ENCODE measurements around the gene MESP1.

The MESP1 gene

GRCh38 chr15:89758283-89758682 lies 7.2 kb upstream of the MESP1 start:
- Histone ChIP-seq H3K36me3 (ENCODE audit: control insufficient read depth, low read length) (no peaks in the 10 kb centered on the region), H3K9me3 (ENCODE audit: control insufficient read depth, insufficient read depth, low read length) (no peaks in the 10 kb centered on the region), H3K9me2 (replicated peaks; ENCODE audit: control insufficient read depth, low read length) (no peaks in the 10 kb centered on the region), H3K4me2 (ENCODE audit: low read length) (no peak overlapping the region), H3K4me3 (ENCODE audit: low read length) (no peak overlapping the region), H3K79me2 (ENCODE audit: control insufficient read depth, low read length) (no peaks in the 10 kb centered on the region), H3K27ac (ENCODE audit: low read depth, low read length) (no peak overlapping the region), H3K27me3 (ENCODE audit: control insufficient read depth, low read length) (no peaks in the 10 kb centered on the region), H3F3A (ENCODE audit: control insufficient read depth, insufficient read depth) (no peaks in the 10 kb centered on the region), H4K20me1 (ENCODE audit: control insufficient read depth, insufficient read depth, low read depth, low read length) (no peaks in the 10 kb centered on the region), H3K4me1 (ENCODE audit: control insufficient read depth, low read length) (no peaks in the 10 kb centered on the region)
- TF ChIP-seq EZH2phosphoT487 (IDR thresholded peaks at IDR 0.05; ENCODE audit: borderline replicate concordance, low read length) (no peak), CTCF (IDR thresholded peaks at IDR 0.05; ENCODE audit: low read depth, low read length, poor library complexity, severe bottlenecking) (no peak)

GRCh38 chr15:89756897-89757296 lies 5.8 kb upstream of the MESP1 start:
- no peaks in the 10 kb centered on the region for H3K9me2 ChIP-seq (replicated peaks; ENCODE audit: control insufficient read depth, low read length)
- TF ChIP-seq CTCF (IDR thresholded peaks at IDR 0.05; ENCODE audit: low read depth, low read length, poor library complexity, severe bottlenecking) (no peak), EZH2phosphoT487 (IDR thresholded peaks at IDR 0.05; ENCODE audit: borderline replicate concordance, low read length) (no peak)
- no peaks in the 10 kb centered on the region for H3K27me3 ChIP-seq (ENCODE audit: control insufficient read depth, low read length)
- no peaks in the 10 kb centered on the region for H3K9me3 ChIP-seq (ENCODE audit: control insufficient read depth, insufficient read depth, low read length)
- no peaks in the 10 kb centered on the region for H3K79me2 ChIP-seq (ENCODE audit: control insufficient read depth, low read length)
- H3K27ac ChIP-seq (ENCODE audit: low read depth, low read length) = no peak overlapping the region
- H4K20me1 ChIP-seq (ENCODE audit: control insufficient read depth, insufficient read depth, low read depth, low read length) = no peaks in the 10 kb centered on the region
- H3F3A ChIP-seq (ENCODE audit: control insufficient read depth, insufficient read depth) = no peaks in the 10 kb centered on the region
- no peaks in the 10 kb centered on the region for H3K36me3 ChIP-seq (ENCODE audit: control insufficient read depth, low read length)
- H3K4me2 ChIP-seq (ENCODE audit: low read length) = no peak overlapping the region
- no peaks in the 10 kb centered on the region for H3K4me1 ChIP-seq (ENCODE audit: control insufficient read depth, low read length)
- H3K4me3 ChIP-seq (ENCODE audit: low read length) = no peak overlapping the region

- TF ChIP-seq EZH2phosphoT487 (IDR thresholded peaks at IDR 0.05; ENCODE audit: borderline replicate concordance, low read length) (no peak), CTCF (IDR thresholded peaks at IDR 0.05; ENCODE audit: low read depth, low read length, poor library complexity, severe bottlenecking) (no peak)
- Histone ChIP-seq H3K9me3 (ENCODE audit: control insufficient read depth, insufficient read depth, low read length) (no peaks in the 10 kb centered on the region), H3K4me1 (ENCODE audit: control insufficient read depth, low read length) (peaks cover 7% of the 10 kb centered on the region), H4K20me1 (ENCODE audit: control insufficient read depth, insufficient read depth, low read depth, low read length) (no peaks in the 10 kb centered on the region), H3K27ac (ENCODE audit: low read depth, low read length) (no peak overlapping the region), H3K27me3 (ENCODE audit: control insufficient read depth, low read length) (peaks cover 7% of the 10 kb centered on the region; the same call in 1 of the 2 replicates), H3K4me2 (ENCODE audit: low read length) (no peak overlapping the region), H3K4me3 (ENCODE audit: low read length) (no peak overlapping the region), H3K79me2 (ENCODE audit: control insufficient read depth, low read length) (no peaks in the 10 kb centered on the region), H3K36me3 (ENCODE audit: control insufficient read depth, low read length) (no peaks in the 10 kb centered on the region), H3K9me2 (replicated peaks; ENCODE audit: control insufficient read depth, low read length) (no peaks in the 10 kb centered on the region), H3F3A (ENCODE audit: control insufficient read depth, insufficient read depth) (no peaks in the 10 kb centered on the region)
Observed at GRCh38 chr15:89755701-89756100, 4.7 kb upstream of the MESP1 start.
